Measurements from ENCODE around the gene LPP. TPM values are rescaled to one million over a fixed set of nuclear protein-coding genes. Genes with fewer than 3 reads are reported as not detected.

LPP gene
- total RNA-seq, 1 donor from 2014 or later: 23.1 TPM

- TF ChIP-seq, protein P1, sequence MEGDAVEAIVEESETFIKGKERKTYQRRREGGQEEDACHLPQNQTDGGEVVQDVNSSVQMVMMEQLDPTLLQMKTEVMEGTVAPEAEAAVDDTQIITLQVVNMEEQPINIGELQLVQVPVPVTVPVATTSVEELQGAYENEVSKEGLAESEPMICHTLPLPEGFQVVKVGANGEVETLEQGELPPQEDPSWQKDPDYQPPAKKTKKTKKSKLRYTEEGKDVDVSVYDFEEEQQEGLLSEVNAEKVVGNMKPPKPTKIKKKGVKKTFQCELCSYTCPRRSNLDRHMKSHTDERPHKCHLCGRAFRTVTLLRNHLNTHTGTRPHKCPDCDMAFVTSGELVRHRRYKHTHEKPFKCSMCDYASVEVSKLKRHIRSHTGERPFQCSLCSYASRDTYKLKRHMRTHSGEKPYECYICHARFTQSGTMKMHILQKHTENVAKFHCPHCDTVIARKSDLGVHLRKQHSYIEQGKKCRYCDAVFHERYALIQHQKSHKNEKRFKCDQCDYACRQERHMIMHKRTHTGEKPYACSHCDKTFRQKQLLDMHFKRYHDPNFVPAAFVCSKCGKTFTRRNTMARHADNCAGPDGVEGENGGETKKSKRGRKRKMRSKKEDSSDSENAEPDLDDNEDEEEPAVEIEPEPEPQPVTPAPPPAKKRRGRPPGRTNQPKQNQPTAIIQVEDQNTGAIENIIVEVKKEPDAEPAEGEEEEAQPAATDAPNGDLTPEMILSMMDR (IDR thresholded peaks at IDR 0.05; ENCODE audit: partially characterized antibody, unreplicated experiment): no peak
- Mint-ChIP-seq H3K36me3 (ENCODE audit: unreplicated experiment) (no peaks in the 10 kb centered on the region), H3K27me3 (ENCODE audit: unreplicated experiment) (no peaks in the 10 kb centered on the region), H3K4me1 (ENCODE audit: low read depth, unreplicated experiment) (peaks cover 5% of the 10 kb centered on the region), H3K27ac (ENCODE audit: unreplicated experiment) (no peak overlapping the region), H3K4me3 (ENCODE audit: unreplicated experiment) (no peak overlapping the region), H3K9me3 (ENCODE audit: unreplicated experiment) (no peaks in the 10 kb centered on the region)
- no peak for DNase-seq
Measured at GRCh38 chr3:188752850-188753249, 598.9 kb downstream of the LPP start.

- H3K4me1 Mint-ChIP-seq (ENCODE audit: low read depth, unreplicated experiment): peaks cover 5% of the 10 kb centered on the region
- H3K9me3 Mint-ChIP-seq (ENCODE audit: unreplicated experiment): no peaks in the 10 kb centered on the region
- H3K4me3 Mint-ChIP-seq (ENCODE audit: unreplicated experiment): no peak overlapping the region
- no peaks in the 10 kb centered on the region for H3K36me3 Mint-ChIP-seq (ENCODE audit: unreplicated experiment)
- TF ChIP-seq, protein P1 (IDR thresholded peaks at IDR 0.05; ENCODE audit: partially characterized antibody, unreplicated experiment): no peak
- DNase-seq: no peak
- H3K27ac Mint-ChIP-seq (ENCODE audit: unreplicated experiment): no peak overlapping the region
- no peaks in the 10 kb centered on the region for H3K27me3 Mint-ChIP-seq (ENCODE audit: unreplicated experiment)
Measured at GRCh38 chr3:188754267-188754666, 600.3 kb downstream of the LPP start.

- no peak overlapping the region for H3K4me3 Mint-ChIP-seq (ENCODE audit: unreplicated experiment)
- peaks cover under 1% of the 10 kb centered on the region for H3K4me1 Mint-ChIP-seq (ENCODE audit: low read depth, unreplicated experiment)
- TF ChIP-seq, protein P1 (IDR thresholded peaks at IDR 0.05; ENCODE audit: partially characterized antibody, unreplicated experiment): no peak
- DNase-seq: no peak
- H3K27me3 Mint-ChIP-seq (ENCODE audit: unreplicated experiment): no peaks in the 10 kb centered on the region
- H3K9me3 Mint-ChIP-seq (ENCODE audit: unreplicated experiment): no peaks in the 10 kb centered on the region
- no peaks in the 10 kb centered on the region for H3K36me3 Mint-ChIP-seq (ENCODE audit: unreplicated experiment)
- H3K27ac Mint-ChIP-seq (ENCODE audit: unreplicated experiment): no peak overlapping the region
Measured at GRCh38 chr3:188756241-188756640, 602.3 kb downstream of the LPP start.

GRCh38 chr3:188759336-188760005 is 605.5 kb downstream of the LPP start:
- Mint-ChIP-seq H3K27me3 (ENCODE audit: unreplicated experiment) (no peaks in the 10 kb centered on the region), H3K4me1 (ENCODE audit: low read depth, unreplicated experiment) (no peaks in the 10 kb centered on the region), H3K4me3 (ENCODE audit: unreplicated experiment) (no peak overlapping the region), H3K27ac (ENCODE audit: unreplicated experiment) (no peak overlapping the region), H3K9me3 (ENCODE audit: unreplicated experiment) (no peaks in the 10 kb centered on the region), H3K36me3 (ENCODE audit: unreplicated experiment) (no peaks in the 10 kb centered on the region)
- TF ChIP-seq, protein P1 (IDR thresholded peaks at IDR 0.05; ENCODE audit: partially characterized antibody, unreplicated experiment): no peak
- no peak for DNase-seq

- Mint-ChIP-seq H3K27me3 (ENCODE audit: unreplicated experiment) (peaks cover 2% of the 10 kb centered on the region), H3K4me1 (ENCODE audit: low read depth, unreplicated experiment) (peaks cover 4% of the 10 kb centered on the region), H3K9me3 (ENCODE audit: unreplicated experiment) (no peaks in the 10 kb centered on the region), H3K36me3 (ENCODE audit: unreplicated experiment) (no peaks in the 10 kb centered on the region), H3K27ac (ENCODE audit: unreplicated experiment) (no peak overlapping the region), H3K4me3 (ENCODE audit: unreplicated experiment) (no peak overlapping the region)
- TF ChIP-seq, protein P1 (IDR thresholded peaks at IDR 0.05; ENCODE audit: partially characterized antibody, unreplicated experiment): no peak
- DNase-seq: no peak
Measured at GRCh38 chr3:188760408-188760807, 606.5 kb downstream of the LPP start.

All from glutamatergic neuron (in vitro differentiated cells).